Mesothelial cell of epicardium (in vitro differentiated cells): ENCODE results near the gene OLA1. TPM values are rescaled to one million over a fixed set of nuclear protein-coding genes. Genes with fewer than 3 reads are reported as not detected.

Experiments
- DNase-seq, 2 experiments: peaks; one replicate each; pipeline ENCODE4 v3.0.0; 2021; ENCODE audit warnings: low spot score in 2 of 2; ENCODE audit not compliant: unreplicated experiment in 2 of 2
- H3K27ac Mint-ChIP-seq: 2 replicates; pipeline ENCODE4 v1.8.0; 2021; ENCODE audit warnings: mixed read lengths
- H3K27me3 Mint-ChIP-seq: 2 replicates; pipeline ENCODE4 v1.8.0; 2021; ENCODE audit warnings: low read depth, mixed read lengths
- H3K36me3 Mint-ChIP-seq: 2 replicates; pipeline ENCODE4 v1.8.0; 2021; ENCODE audit warnings: mixed read lengths
- H3K4me1 Mint-ChIP-seq: 2 replicates; pipeline ENCODE4 v1.8.0; 2021; ENCODE audit warnings: mixed read lengths
- H3K4me3 Mint-ChIP-seq: 2 replicates; pipeline ENCODE4 v1.8.0; 2021; ENCODE audit warnings: mild to moderate bottlenecking, moderate library complexity, mixed read lengths
- H3K9me3 Mint-ChIP-seq: 2 replicates; pipeline ENCODE4 v1.8.0; 2021; ENCODE audit warnings: mixed read lengths
- CTCF ChIP-seq: fragments of 200-600 bp; sonication (generic); IDR thresholded peaks from one replicate; pipeline ENCODE4 v1.5.0; 2021; ENCODE audit warnings: antibody characterized with exemption; ENCODE audit not compliant: unreplicated experiment
- total RNA-seq: library from RNA; stranded (reverse); gene quantifications from 3 replicates; pipeline ENCODE4 v1.2.1, GENCODE V29; 2021

The OLA1 gene
- total RNA-seq: 83.9 to 94.2 TPM (median 87.3 TPM) in 3 replicates

- peak; percentile 95 to 97 for DNase-seq
- H3K27me3 Mint-ChIP-seq: no peaks in the 10 kb centered on the region
These were observed at the start of gene OLA1 for GRCh38 chr2:174248187-174248997. Gene OLA1, minus strand, starts transcription at chr2:174248532. Its CDS starts 1,717 bp downstream, at chr2:174246815.

GRCh38 chr2:174292908-174293307 is 44.6 kb upstream of the OLA1 start:
- TF ChIP-seq CTCF: no peak
- Mint-ChIP-seq H3K4me3 (no peak overlapping the region), H3K27ac (no peak overlapping the region), H3K27me3 (peaks cover 3% of the 10 kb centered on the region), H3K36me3 (no peaks in the 10 kb centered on the region), H3K4me1 (no peaks in the 10 kb centered on the region), H3K9me3 (peaks cover 4% of the 10 kb centered on the region)
- DNase-seq: no peak

More at GRCh38 chr2:174248187-174248997, at the start of gene OLA1:
- no peak for TF ChIP-seq CTCF
- peaks cover 16% of the 10 kb centered on the region for H3K4me1 Mint-ChIP-seq
- H3K9me3 Mint-ChIP-seq: no peaks in the 10 kb centered on the region
- H3K36me3 Mint-ChIP-seq: peaks cover 3% of the 10 kb centered on the region
- H3K27ac Mint-ChIP-seq: peak within 1 kb of the TSS; percentile 92
- H3K4me3 Mint-ChIP-seq: peak within 1 kb of the TSS; percentile 85

DNA sequence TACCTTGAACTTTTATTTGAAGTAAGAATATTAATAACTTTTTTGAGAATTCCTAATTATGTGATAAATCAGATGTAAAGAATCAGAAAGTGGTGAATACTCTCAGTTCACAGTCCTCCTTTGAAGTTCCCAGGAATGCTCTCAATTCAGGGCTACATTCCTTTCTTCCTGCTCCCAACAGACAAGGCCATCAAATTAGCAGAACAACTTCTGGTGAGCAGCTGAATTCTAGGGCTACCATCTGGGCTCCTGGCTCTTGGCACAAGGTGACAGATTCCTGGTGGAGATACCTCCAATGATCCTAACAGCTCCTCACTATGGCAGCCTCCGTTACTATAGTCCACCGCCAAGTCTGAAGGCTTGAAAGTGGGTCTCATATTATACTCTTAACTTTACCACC is 37.8 kb upstream of the OLA1 start:
- H3K9me3 Mint-ChIP-seq: peaks cover 3% of the 10 kb centered on the region
- H3K27me3 Mint-ChIP-seq: peaks cover 4% of the 10 kb centered on the region
- TF ChIP-seq CTCF: no peak
- H3K27ac Mint-ChIP-seq: peak overlapping the region; percentile 50
- H3K36me3 Mint-ChIP-seq: no peaks in the 10 kb centered on the region
- DNase-seq: no peak
- no peak overlapping the region for H3K4me3 Mint-ChIP-seq
- peaks cover 6% of the 10 kb centered on the region for H3K4me1 Mint-ChIP-seq

- Mint-ChIP-seq H3K36me3 (no peaks in the 10 kb centered on the region), H3K4me1 (peaks cover 6% of the 10 kb centered on the region), H3K27me3 (no peaks in the 10 kb centered on the region), H3K9me3 (peaks cover 3% of the 10 kb centered on the region), H3K4me3 (no peak overlapping the region), H3K27ac (no peak overlapping the region)
- TF ChIP-seq CTCF: no peak
- DNase-seq: no peak
These were observed 34.1 kb upstream of the OLA1 start for GRCh38 chr2:174282441-174282840.

- H3K27ac Mint-ChIP-seq: no peak overlapping the region
These were observed 33.4 kb upstream of the OLA1 start for GRCh38 chr2:174281736-174282135.

More at GRCh38 chr2:174281736-174282135, 33.4 kb upstream of the OLA1 start:
- Mint-ChIP-seq H3K27me3 (no peaks in the 10 kb centered on the region), H3K4me3 (no peak overlapping the region), H3K9me3 (peaks cover 3% of the 10 kb centered on the region), H3K4me1 (peaks cover 6% of the 10 kb centered on the region), H3K36me3 (no peaks in the 10 kb centered on the region)
- no peak for DNase-seq
- TF ChIP-seq CTCF: no peak
